Measurements from ENCODE around the gene ZNF547. TPM values are rescaled to one million over a fixed set of nuclear protein-coding genes. Genes with fewer than 3 reads are reported as not detected.

Gene ZNF547
- total and polyA plus RNA-seq, 2 experiments from 2014 or later: 1.1 to 4.9 TPM

GRCh38 chr19:57348136-57348535, 15.2 kb upstream of the ZNF547 start:
- Histone ChIP-seq H3K27ac (ENCODE audit: low read depth) (no peak overlapping the region), H3K4me3 (no peak overlapping the region), H3K79me2 (replicated peaks; ENCODE audit: insufficient read depth) (peaks cover 19% of the 10 kb centered on the region), H3F3A (replicated peaks; ENCODE audit: low read depth) (no peaks in the 10 kb centered on the region), H3K4me2 (no peak overlapping the region), H3K27me3 (ENCODE audit: insufficient read depth) (no peaks in the 10 kb centered on the region), H3K36me3 (ENCODE audit: insufficient read depth) (no peaks in the 10 kb centered on the region), H4K20me1 (replicated peaks; ENCODE audit: insufficient read depth) (no peaks in the 10 kb centered on the region), H3K9me2 (ENCODE audit: insufficient read depth) (no peaks in the 10 kb centered on the region), H3K4me1 (ENCODE audit: insufficient read depth) (peaks cover 13% of the 10 kb centered on the region), H2AFZ (no peak overlapping the region)
- TF ChIP-seq REST (IDR thresholded peaks at IDR 0.05; ENCODE audit: unreplicated experiment) (no peak), ETS1 (IDR thresholded peaks at IDR 0.05) (no peak), POLR2AphosphoS5 (IDR thresholded peaks at IDR 0.05; ENCODE audit: low read depth) (no peak), JUNB (IDR thresholded peaks at IDR 0.05; ENCODE audit: unreplicated experiment) (no peak), ZNF114 (CRISPR knock-in tag; IDR thresholded peaks at IDR 0.05) (no peak), NANOG (IDR thresholded peaks at IDR 0.05; ENCODE audit: borderline replicate concordance) (no peak), CTCF (conservative IDR thresholded peaks at IDR 0.05; ENCODE audit: low read depth in 2 of 2) (no peak), STAT1 (IDR thresholded peaks at IDR 0.05; ENCODE audit: unreplicated experiment) (no peak), ZNF462 (CRISPR knock-in tag; IDR thresholded peaks at IDR 0.05) (no peak), EZH2phosphoT487 (IDR thresholded peaks at IDR 0.05; ENCODE audit: unreplicated experiment) (no peak), EZH2 (IDR thresholded peaks at IDR 0.05; ENCODE audit: low read depth, unreplicated experiment) (no peak), CREB1 (CRISPR knock-in tag; IDR thresholded peaks at IDR 0.05; ENCODE audit: low read depth) (no peak), ZNF331 (CRISPR knock-in tag; IDR thresholded peaks at IDR 0.05; ENCODE audit: low read depth) (no peak)
- no peak overlapping the region for H3K27ac Mint-ChIP-seq
- peaks cover 13% of the 10 kb centered on the region for H3K4me1 Mint-ChIP-seq
- DNase-seq (ENCODE audit: low spot score) (no peak), ATAC-seq (no peak)
- no peaks in the 10 kb centered on the region; the same call in 2 of the 3 replicates for H3K9me3 Mint-ChIP-seq
- H3K4me3 Mint-ChIP-seq: no peak overlapping the region
- H3K36me3 Mint-ChIP-seq (ENCODE audit: low read depth): peaks cover 5% of the 10 kb centered on the region; the same call in 2 of the 3 replicates
- H3K27me3 Mint-ChIP-seq (ENCODE audit: insufficient read depth, low read depth, poor library complexity): peaks cover 13% of the 10 kb centered on the region

Data from GM23338 (cell line).